ENCODE results near the gene TMEM141. TPM values are rescaled to one million over a fixed set of nuclear protein-coding genes. Genes with fewer than 3 reads are reported as not detected.
"Not testable (repeated sequence)": the region's sequence is repeated elsewhere in the genome, so short reads cannot be mapped to it uniquely, and the experiment has no call there.

The TMEM141 gene
- total and polyA plus RNA-seq, 2 donors (not counting 1 experiment from before 2014, with no cell fraction given), result 43.3 to 56.5 TPM

- H3K9me3 ChIP-seq (ENCODE audit: control insufficient read depth, insufficient read depth, low read depth, low read length), result no peaks in the 10 kb centered on the region
- no peak overlapping the region for H3K4me3 ChIP-seq (replicated peaks in 1 of 4; ENCODE audit: control extremely low read depth in 1 of 4, insufficient read depth in 1 of 4, low read depth in 3 of 4, low read length in 4 of 4)
- H2AFZ ChIP-seq (ENCODE audit: low read length), result no peak overlapping the region
- TF ChIP-seq, protein P1, sequence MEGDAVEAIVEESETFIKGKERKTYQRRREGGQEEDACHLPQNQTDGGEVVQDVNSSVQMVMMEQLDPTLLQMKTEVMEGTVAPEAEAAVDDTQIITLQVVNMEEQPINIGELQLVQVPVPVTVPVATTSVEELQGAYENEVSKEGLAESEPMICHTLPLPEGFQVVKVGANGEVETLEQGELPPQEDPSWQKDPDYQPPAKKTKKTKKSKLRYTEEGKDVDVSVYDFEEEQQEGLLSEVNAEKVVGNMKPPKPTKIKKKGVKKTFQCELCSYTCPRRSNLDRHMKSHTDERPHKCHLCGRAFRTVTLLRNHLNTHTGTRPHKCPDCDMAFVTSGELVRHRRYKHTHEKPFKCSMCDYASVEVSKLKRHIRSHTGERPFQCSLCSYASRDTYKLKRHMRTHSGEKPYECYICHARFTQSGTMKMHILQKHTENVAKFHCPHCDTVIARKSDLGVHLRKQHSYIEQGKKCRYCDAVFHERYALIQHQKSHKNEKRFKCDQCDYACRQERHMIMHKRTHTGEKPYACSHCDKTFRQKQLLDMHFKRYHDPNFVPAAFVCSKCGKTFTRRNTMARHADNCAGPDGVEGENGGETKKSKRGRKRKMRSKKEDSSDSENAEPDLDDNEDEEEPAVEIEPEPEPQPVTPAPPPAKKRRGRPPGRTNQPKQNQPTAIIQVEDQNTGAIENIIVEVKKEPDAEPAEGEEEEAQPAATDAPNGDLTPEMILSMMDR (conservative IDR thresholded peaks at IDR 0.05 in 1 of 2, IDR thresholded peaks at IDR 0.05 in 1 of 2; ENCODE audit: low read depth in 1 of 2, low read length in 2 of 2), result no peak
- TF ChIP-seq EZH2 (IDR thresholded peaks at IDR 0.05; ENCODE audit: low read length, missing control alignments), result no peak
- no peaks in the 10 kb centered on the region for H3K4me1 ChIP-seq (ENCODE audit: control insufficient read depth, extremely low read depth, insufficient read depth, low read length)
- H4K20me1 ChIP-seq (ENCODE audit: control insufficient read depth, extremely low read depth, insufficient read depth, low read length), result no peaks in the 10 kb centered on the region
- peaks cover 23% of the 10 kb centered on the region for H3K36me3 ChIP-seq (ENCODE audit: control insufficient read depth, insufficient read depth, low read length)
- no peaks in the 10 kb centered on the region for H3K27me3 ChIP-seq (ENCODE audit: control insufficient read depth, insufficient read depth, low read length)
- no peak overlapping the region for H3K27ac ChIP-seq (ENCODE audit: insufficient read depth, low read length)
- H3K79me2 ChIP-seq (ENCODE audit: control insufficient read depth, insufficient read depth, low read length), result no peaks in the 10 kb centered on the region
- no peak overlapping the region for H3K4me2 ChIP-seq (ENCODE audit: extremely low read depth, insufficient read depth, low read length)
- H3K9ac ChIP-seq (ENCODE audit: insufficient read depth, low read length), result no peak overlapping the region
- DNase-seq (ENCODE audit: low read depth in 2 of 2), result no peak
Observed at GRCh38 chr9:136832581-136832980, 41.4 kb downstream of the TMEM141 start.

- not testable (repeated sequence) for H3K9me3 ChIP-seq (ENCODE audit: control insufficient read depth, insufficient read depth, low read depth, low read length); H3K4me1 ChIP-seq (ENCODE audit: control insufficient read depth, extremely low read depth, insufficient read depth, low read length); H3K4me3 ChIP-seq (replicated peaks in 1 of 4; ENCODE audit: control extremely low read depth in 1 of 4, insufficient read depth in 1 of 4, low read depth in 3 of 4, low read length in 4 of 4); H3K4me2 ChIP-seq (ENCODE audit: extremely low read depth, insufficient read depth, low read length); H3K9ac ChIP-seq (ENCODE audit: insufficient read depth, low read length); H3K27ac ChIP-seq (ENCODE audit: insufficient read depth, low read length); H2AFZ ChIP-seq (ENCODE audit: low read length); DNase-seq (ENCODE audit: low read depth in 2 of 2); H4K20me1 ChIP-seq (ENCODE audit: control insufficient read depth, extremely low read depth, insufficient read depth, low read length); H3K27me3 ChIP-seq (ENCODE audit: control insufficient read depth, insufficient read depth, low read length); H3K79me2 ChIP-seq (ENCODE audit: control insufficient read depth, insufficient read depth, low read length)
- peaks cover 19% of the 10 kb centered on the region for H3K36me3 ChIP-seq (ENCODE audit: control insufficient read depth, insufficient read depth, low read length)
Observed at GRCh38 chr9:136833381-136834048, 42.4 kb downstream of the TMEM141 start.

- H3K27me3 ChIP-seq (ENCODE audit: control insufficient read depth, insufficient read depth, low read length), result no peaks in the 10 kb centered on the region
- TF ChIP-seq, protein P1 (conservative IDR thresholded peaks at IDR 0.05 in 1 of 2, IDR thresholded peaks at IDR 0.05 in 1 of 2; ENCODE audit: low read depth in 1 of 2, low read length in 2 of 2), result no peak
- no peak for TF ChIP-seq EZH2 (IDR thresholded peaks at IDR 0.05; ENCODE audit: low read length, missing control alignments)
- no peak overlapping the region for H3K27ac ChIP-seq (ENCODE audit: insufficient read depth, low read length)
- no peaks in the 10 kb centered on the region for H3K9me3 ChIP-seq (ENCODE audit: control insufficient read depth, insufficient read depth, low read depth, low read length)
- H2AFZ ChIP-seq (ENCODE audit: low read length), result no peak overlapping the region
- no peak overlapping the region for H3K4me3 ChIP-seq (replicated peaks in 1 of 4; ENCODE audit: control extremely low read depth in 1 of 4, insufficient read depth in 1 of 4, low read depth in 3 of 4, low read length in 4 of 4)
- peaks cover 19% of the 10 kb centered on the region for H3K36me3 ChIP-seq (ENCODE audit: control insufficient read depth, insufficient read depth, low read length)
- no peaks in the 10 kb centered on the region for H4K20me1 ChIP-seq (ENCODE audit: control insufficient read depth, extremely low read depth, insufficient read depth, low read length)
- no peak overlapping the region for H3K9ac ChIP-seq (ENCODE audit: insufficient read depth, low read length)
- H3K79me2 ChIP-seq (ENCODE audit: control insufficient read depth, insufficient read depth, low read length), result no peaks in the 10 kb centered on the region
- DNase-seq (ENCODE audit: low read depth in 2 of 2), result no peak
- no peaks in the 10 kb centered on the region for H3K4me1 ChIP-seq (ENCODE audit: control insufficient read depth, extremely low read depth, insufficient read depth, low read length)
- no peak overlapping the region for H3K4me2 ChIP-seq (ENCODE audit: extremely low read depth, insufficient read depth, low read length)
Observed at GRCh38 chr9:136835162-136835931, 44.2 kb downstream of the TMEM141 start.

All from fibroblast of lung (primary cell).